HUDEP-2 (cell line): ENCODE measurements around the gene U2AF1L4.

Source experiments
- DNase-seq, 76 experiments: peaks; one replicate each; lab custom pipeline; 2025; ENCODE audit not compliant: unreplicated experiment in 76 of 76; lab: John Stamatoyannopoulos, UW

The U2AF1L4 gene

GRCh38 chr19:35715355-35715809, 29.8 kb downstream of the U2AF1L4 start:
- no peak for DNase-seq

GRCh38 chr19:35714601-35715354, 30.4 kb downstream of the U2AF1L4 start:
- peak in 20 of 76 experiments; percentile 11 to 33 (median 22) for DNase-seq

- DNase-seq = peak in 35 of 76 experiments; percentile 9 to 56 (median 29)
These were observed 31.2 kb downstream of the U2AF1L4 start for GRCh38 chr19:35713904-35714495.

GRCh38 chr19:35713506-35713850, 31.7 kb downstream of the U2AF1L4 start:
- DNase-seq = no peak

- no peak for DNase-seq
These were observed 32.4 kb downstream of the U2AF1L4 start for GRCh38 chr19:35712567-35713505.

GRCh38 chr19:35710784-35711723, 34.2 kb downstream of the U2AF1L4 start:
- DNase-seq = peak in 4 of 76 experiments; percentile 7 to 23 (median 15)

- DNase-seq = no peak
These were observed 36.8 kb downstream of the U2AF1L4 start for GRCh38 chr19:35708391-35708790.

- peak in 71 of 76 experiments; percentile 21 to 88 (median 67) for DNase-seq
These were observed 41.0 kb downstream of the U2AF1L4 start, which contains the start of gene ZBTB32 for GRCh38 chr19:35704218-35704617. Gene ZBTB32, plus strand, starts transcription at chr19:35704558. Its CDS starts 10,069 bp downstream, at chr19:35714627.

- no peak for DNase-seq
These were observed 41.9 kb downstream of the U2AF1L4 start for GRCh38 chr19:35703343-35703742.

- peak in 75 of 76 experiments; percentile 70 to 98 (median 94) for DNase-seq
These were observed 42.8 kb downstream of the U2AF1L4 start for GRCh38 chr19:35702223-35703012.

- DNase-seq = no peak
These were observed 48.4 kb downstream of the U2AF1L4 start for GRCh38 chr19:35696835-35697234.

- no peak for DNase-seq
These were observed 49.3 kb downstream of the U2AF1L4 start for GRCh38 chr19:35695895-35696422.

- DNase-seq = peak in 73 of 76 experiments; percentile 46 to 95 (median 89)
These were observed 51.2 kb downstream of the U2AF1L4 start for GRCh38 chr19:35693835-35694599.

GRCh38 chr19:35693422-35693821, 51.8 kb downstream of the U2AF1L4 start:
- no peak for DNase-seq
